Body of pancreas (tissue), 4 donors: ENCODE results near the gene MYBBP1A. TPM values are rescaled to one million over a fixed set of nuclear protein-coding genes. Genes with fewer than 3 reads are reported as not detected.

Source experiments
- ATAC-seq: fragments of 150-250 bp; one replicate; pipeline ENCODE4 v1.9.1; 2016
- DNase-seq, 4 donors: peaks; one replicate each; pipeline ENCODE4 v3.0.0-alpha.2; 2019
- H3K27ac ChIP-seq, 4 donors: fragments of 200-600 bp; sonication (generic); 1 replicate in 3 of 4; 2 replicates in 1 of 4; pipeline versions ENCODE4 v1.5.1 to v1.6.1; 2016 to 2019; ENCODE audit warnings: mild to moderate bottlenecking in 1 of 4, mixed read lengths in 1 of 4, moderate library complexity in 1 of 4
- H3K27me3 ChIP-seq, 2 donors: fragments of 200-600 bp; sonication (generic); one replicate each; pipeline ENCODE4 v1.6.0; 2016; ENCODE audit warnings: mild to moderate bottlenecking in 1 of 2
- H3K36me3 ChIP-seq, 2 donors: fragments of 200-600 bp; sonication (generic); replicated peaks in 1 of 2; 2 replicates each; pipeline ENCODE4 v1.5.1; 2016; ENCODE audit warnings: low read depth in 2 of 2; ENCODE audit not compliant: insufficient read depth in 1 of 2
- H3K4me1 ChIP-seq: fragments of 200-600 bp; sonication (generic); one replicate; pipeline ENCODE4 v1.6.0; 2016
- H3K4me3 ChIP-seq, 2 donors: fragments of 200-600 bp; sonication (generic); 1 replicate in 1 of 2; 2 replicates in 1 of 2; pipeline ENCODE4 v1.5.1; 2016 to 2019
- H3K9me3 ChIP-seq, 3 donors: fragments of 200-600 bp; sonication (generic); 1 replicate in 2 of 3; 2 replicates in 1 of 3; pipeline ENCODE4 v1.5.1; 2016
- CTCF ChIP-seq, 7 experiments: fragments of 450-650 bp in 4 of 7; fragments of 200-600 bp in 3 of 7; sonication (generic) in 3 of 7; IDR thresholded peaks; one replicate each; pipeline ENCODE4 v1.5.1; 2016 to 2019; ENCODE audit warnings: antibody characterized with exemption in 7 of 7
- POLR2A ChIP-seq, 3 donors: fragments of 450-650 bp; IDR thresholded peaks; one replicate each; pipeline ENCODE4 v1.6.1; 2016; ENCODE audit warnings: antibody characterized with exemption in 3 of 3, mild to moderate bottlenecking in 2 of 3
- WGBS, 2 donors: methylation state at CpG; one replicate each; pipeline ENCODE4 v1.1.5; 2017; 5-methylcytosine and 5-hydroxymethylcytosine counted together
- intact Hi-C: fragments of 100-400 bp; cut with DNase I; formaldehyde crosslinking; loops from one replicate; pipeline ENCODE4 v1.15.1; 2023
- total RNA-seq, 2 donors: library from RNA; depleted of rRNA; stranded (reverse); fragments of >200 nt; gene quantifications; one replicate each; pipeline ENCODE4 v1.1.0, GENCODE V29; 2016

The MYBBP1A gene
- total RNA-seq, 2 donors from 2014 or later, result 37.9 to 105 TPM

GRCh38 chr17:4536742-4537411 is 18.3 kb downstream of the MYBBP1A start:
- no peak overlapping the region for H3K4me3 ChIP-seq
- peak overlapping the region; percentile 19 to 50 (median 34) for H3K27ac ChIP-seq
- DNase-seq (peak in 1 of 4 donors; percentile 24), ATAC-seq (peak; percentile 18)
- H3K4me1 ChIP-seq, result no peaks in the 10 kb centered on the region
- no peaks in the 10 kb centered on the region for H3K9me3 ChIP-seq
- peaks cover 5 to 8% of the 10 kb centered on the region in 2 donors for H3K36me3 ChIP-seq
- 67 to 69% methylated on average over 13 to 18 of the region's 18 CpGs for WGBS, 2 donors
- intact Hi-C loops, result no loop called here
- TF ChIP-seq POLR2A (IDR thresholded peaks at IDR 0.05) (no peak), CTCF (IDR thresholded peaks at IDR 0.05) (no peak)
- H3K27me3 ChIP-seq, result no peaks in the 10 kb centered on the region

- Histone ChIP-seq H3K27me3 (no peaks in the 10 kb centered on the region), H3K36me3 (peaks cover 0 to 6% of the 10 kb centered on the region in 2 donors), H3K4me1 (no peaks in the 10 kb centered on the region), H3K4me3 (no peak overlapping the region), H3K27ac (peak overlapping the region in 1 of 4 donors; percentile 25), H3K9me3 (no peaks in the 10 kb centered on the region)
- DNase-seq, result peak in 1 of 4 donors; percentile 14
- intact Hi-C loops, result no loop called here
- WGBS, 2 donors, result 57% methylated on average over 18 of the region's 19 CpGs; no CpG with 5 or more reads in 1 of the 2 donors
- ATAC-seq, result no peak
- TF ChIP-seq CTCF (IDR thresholded peaks at IDR 0.05) (no peak), POLR2A (IDR thresholded peaks at IDR 0.05) (no peak)
Observed at GRCh38 chr17:4536259-4536741, 18.9 kb downstream of the MYBBP1A start.

GRCh38 chr17:4535667-4536258 is 19.4 kb downstream of the MYBBP1A start:
- H3K9me3 ChIP-seq, result no peaks in the 10 kb centered on the region
- H3K27ac ChIP-seq, result peak overlapping the region in 1 of 4 donors; percentile 17
- WGBS, 2 donors, result 81 to 87% methylated on average over 11 to 19 of the region's 19 CpGs
- DNase-seq, result peak in 1 of 4 donors; percentile 19
- peaks cover 0 to 6% of the 10 kb centered on the region in 2 donors for H3K36me3 ChIP-seq
- intact Hi-C loops, result no loop called here
- TF ChIP-seq CTCF (IDR thresholded peaks at IDR 0.05) (no peak), POLR2A (IDR thresholded peaks at IDR 0.05) (no peak)
- H3K4me1 ChIP-seq, result no peaks in the 10 kb centered on the region
- H3K4me3 ChIP-seq, result no peak overlapping the region
- no peaks in the 10 kb centered on the region for H3K27me3 ChIP-seq
- ATAC-seq, result no peak

GRCh38 chr17:4534928-4535666 is 20.1 kb downstream of the MYBBP1A start:
- TF ChIP-seq CTCF (IDR thresholded peaks at IDR 0.05), result no peak
- no peak for TF ChIP-seq POLR2A (IDR thresholded peaks at IDR 0.05)
- DNase-seq, result no peak
- Histone ChIP-seq H3K4me3 (no peak overlapping the region), H3K4me1 (no peaks in the 10 kb centered on the region), H3K9me3 (no peaks in the 10 kb centered on the region), H3K27me3 (no peaks in the 10 kb centered on the region), H3K36me3 (peaks cover 0 to 6% of the 10 kb centered on the region in 2 donors), H3K27ac (peak overlapping the region in 1 of 4 donors; percentile 17)
- no peak for ATAC-seq
- 50 to 79% methylated on average over 4 to 24 of the region's 27 CpGs for WGBS, 2 donors
- intact Hi-C loops, result no loop called here
